ENCODE data around the gene FASN. TPM values are rescaled to one million over a fixed set of nuclear protein-coding genes. Genes with fewer than 3 reads are reported as not detected.

FASN gene
- total RNA-seq, 1 donor from 2014 or later = 90.9 TPM

GRCh38 chr17:82107341-82107860 lies 9.4 kb upstream of the FASN start:
- intact Hi-C loops (cut with DNase I) = no loop called here
- Histone ChIP-seq H3K36me3 (peaks cover 2 to 3% of the 10 kb centered on the region in 2 donors), H3K4me1 (peaks cover 13 to 16% of the 10 kb centered on the region in 2 donors), H3K9me3 (no peaks in the 10 kb centered on the region), H3K27me3 (no peaks in the 10 kb centered on the region), H3K4me3 (no peak overlapping the region), H3K27ac (peak overlapping the region in 1 of 2 donors; percentile 71)
- TF ChIP-seq, protein P1, sequence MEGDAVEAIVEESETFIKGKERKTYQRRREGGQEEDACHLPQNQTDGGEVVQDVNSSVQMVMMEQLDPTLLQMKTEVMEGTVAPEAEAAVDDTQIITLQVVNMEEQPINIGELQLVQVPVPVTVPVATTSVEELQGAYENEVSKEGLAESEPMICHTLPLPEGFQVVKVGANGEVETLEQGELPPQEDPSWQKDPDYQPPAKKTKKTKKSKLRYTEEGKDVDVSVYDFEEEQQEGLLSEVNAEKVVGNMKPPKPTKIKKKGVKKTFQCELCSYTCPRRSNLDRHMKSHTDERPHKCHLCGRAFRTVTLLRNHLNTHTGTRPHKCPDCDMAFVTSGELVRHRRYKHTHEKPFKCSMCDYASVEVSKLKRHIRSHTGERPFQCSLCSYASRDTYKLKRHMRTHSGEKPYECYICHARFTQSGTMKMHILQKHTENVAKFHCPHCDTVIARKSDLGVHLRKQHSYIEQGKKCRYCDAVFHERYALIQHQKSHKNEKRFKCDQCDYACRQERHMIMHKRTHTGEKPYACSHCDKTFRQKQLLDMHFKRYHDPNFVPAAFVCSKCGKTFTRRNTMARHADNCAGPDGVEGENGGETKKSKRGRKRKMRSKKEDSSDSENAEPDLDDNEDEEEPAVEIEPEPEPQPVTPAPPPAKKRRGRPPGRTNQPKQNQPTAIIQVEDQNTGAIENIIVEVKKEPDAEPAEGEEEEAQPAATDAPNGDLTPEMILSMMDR (IDR thresholded peaks at IDR 0.05) = peak in 1 of 3 experiments; percentile 11
- no peak for DNase-seq (ENCODE audit: low spot score in 2 of 2)

GRCh38 chr17:82106688-82107305 lies 8.8 kb upstream of the FASN start:
- TF ChIP-seq, protein P1 (IDR thresholded peaks at IDR 0.05) = no peak
- DNase-seq (ENCODE audit: low spot score in 2 of 2) = no peak
- Histone ChIP-seq H3K27ac (peak overlapping the region; percentile 71 to 74), H3K9me3 (no peaks in the 10 kb centered on the region), H3K27me3 (no peaks in the 10 kb centered on the region), H3K4me3 (peak overlapping the region in 1 of 2 donors; percentile 20), H3K36me3 (no peaks in the 10 kb centered on the region), H3K4me1 (peaks cover 13 to 16% of the 10 kb centered on the region in 2 donors)
- intact Hi-C loops (cut with DNase I) = no loop called here

GRCh38 chr17:82105882-82106687 lies 8.0 kb upstream of the FASN start:
- no peaks in the 10 kb centered on the region for H3K27me3 ChIP-seq
- no peaks in the 10 kb centered on the region for H3K9me3 ChIP-seq
- DNase-seq (ENCODE audit: low spot score in 2 of 2) = no peak
- H3K4me1 ChIP-seq = peaks cover 13 to 16% of the 10 kb centered on the region in 2 donors
- H3K36me3 ChIP-seq = no peaks in the 10 kb centered on the region
- H3K27ac ChIP-seq = peak overlapping the region; percentile 71 to 74
- H3K4me3 ChIP-seq = peak overlapping the region in 1 of 2 donors; percentile 20
- intact Hi-C loops (cut with DNase I) = no loop called here
- TF ChIP-seq, protein P1 (IDR thresholded peaks at IDR 0.05) = peak in 1 of 3 experiments; percentile 8

DNA sequence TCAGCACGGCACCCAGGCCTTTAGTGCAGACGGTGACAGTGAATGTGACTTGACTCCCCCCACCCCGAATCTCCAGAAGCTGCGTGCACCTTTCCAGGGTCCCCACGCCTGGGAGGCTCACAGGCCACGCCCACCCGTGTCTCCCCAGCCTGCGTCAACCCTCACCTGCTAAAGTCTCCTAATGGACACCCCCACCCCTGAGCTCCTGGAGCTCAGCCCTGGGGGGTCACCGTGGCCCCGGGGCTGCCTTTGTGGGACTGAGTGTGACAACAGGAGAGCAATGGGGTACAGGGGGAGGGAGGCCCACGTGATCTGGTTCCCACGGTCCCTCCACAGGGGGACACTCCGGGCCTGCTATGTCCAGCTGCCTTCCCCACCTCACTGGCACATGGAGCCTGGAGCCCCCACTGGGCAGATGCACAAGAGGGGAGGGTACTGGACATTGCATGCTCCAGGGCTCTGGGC lies 7.4 kb upstream of the FASN start:
- Histone ChIP-seq H3K4me3 (no peak overlapping the region), H3K27ac (peak overlapping the region; percentile 71 to 74), H3K36me3 (no peaks in the 10 kb centered on the region), H3K9me3 (no peaks in the 10 kb centered on the region), H3K4me1 (peaks cover 13 to 16% of the 10 kb centered on the region in 2 donors), H3K27me3 (no peaks in the 10 kb centered on the region)
- TF ChIP-seq, protein P1 (IDR thresholded peaks at IDR 0.05) = no peak
- intact Hi-C loops (cut with DNase I) = no loop called here
- DNase-seq (ENCODE audit: low spot score in 2 of 2) = no peak

DNA sequence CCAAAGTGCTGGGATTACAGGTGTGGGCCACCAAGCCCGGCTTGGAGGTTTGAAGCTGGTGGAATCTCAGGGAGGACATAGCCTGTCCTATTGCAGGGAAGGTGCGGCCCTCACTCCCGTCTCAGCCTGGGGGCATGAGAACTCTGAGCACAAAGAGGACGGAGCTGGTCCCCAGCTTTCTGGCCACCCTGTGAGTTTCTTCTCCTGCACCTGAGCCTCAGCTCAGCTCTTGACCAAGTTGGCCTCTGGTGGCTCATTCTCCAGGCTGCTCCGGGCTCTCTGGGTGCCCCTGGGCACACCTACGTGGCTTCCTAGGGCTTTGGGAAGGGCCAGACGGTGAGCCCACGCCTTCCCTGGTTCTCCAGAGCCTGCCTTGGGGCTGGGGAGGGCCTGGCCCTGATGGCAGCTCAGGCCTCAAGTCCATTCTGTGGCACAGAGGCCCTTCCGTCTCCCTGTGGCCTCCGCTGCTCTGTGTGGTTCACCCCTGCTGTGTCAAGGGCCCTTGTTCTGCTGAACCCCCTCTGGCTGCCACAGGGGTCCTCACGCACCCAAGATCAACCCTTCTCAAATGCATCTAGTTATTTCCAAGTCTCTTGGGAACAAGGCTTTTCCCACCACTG lies 6.9 kb upstream of the FASN start:
- intact Hi-C loops (cut with DNase I) = no loop called here
- Histone ChIP-seq H3K4me3 (no peak overlapping the region), H3K4me1 (peaks cover 13 to 16% of the 10 kb centered on the region in 2 donors), H3K27me3 (no peaks in the 10 kb centered on the region), H3K36me3 (no peaks in the 10 kb centered on the region), H3K9me3 (no peaks in the 10 kb centered on the region), H3K27ac (peak overlapping the region in 1 of 2 donors; percentile 7)
- DNase-seq (ENCODE audit: low spot score in 2 of 2) = no peak
- TF ChIP-seq, protein P1 (IDR thresholded peaks at IDR 0.05) = no peak

Data from ascending aorta (tissue), 2 donors.